Activated CD4-positive, alpha-beta T cell treated with anti-CD3 and anti-CD28 coated beads for 36 hours (primary cell): Measurements from ENCODE around the gene SLC25A17. TPM values are rescaled to one million over a fixed set of nuclear protein-coding genes. Genes with fewer than 3 reads are reported as not detected.
"Not testable (repeated sequence)": the region's sequence is repeated elsewhere in the genome, so short reads cannot be mapped to it uniquely, and the experiment has no call there.

ENCODE experiments used
- ATAC-seq: fragments of 200-7000 bp; cut with Tn5 transposase; one replicate; pipeline ENCODE4 v1.10.0; 2021; ENCODE audit warnings: mild to moderate bottlenecking, moderate library complexity
- CTCF ChIA-PET: fragments of 350-600 bp; sonication (Branson Sonifier 250); formaldehyde crosslinking; loops from one replicate; lab custom pipeline; 2021; ENCODE audit warnings: antibody characterized with exemption; lab: Charles Lee
- POLR2A ChIA-PET: fragments of 350-600 bp; sonication (Branson Sonifier 250); formaldehyde crosslinking; loops from one replicate; lab custom pipeline; 2021; ENCODE audit warnings: antibody characterized with exemption, inconsistent platforms; lab: Charles Lee
- DNase-seq: peaks from one replicate; pipeline ENCODE4 v3.0.0-alpha.2; 2020
- H3K27ac Mint-ChIP-seq: one replicate; pipeline ENCODE4 v1.8.0; 2021; ENCODE audit warnings: mixed read lengths
- H3K27me3 Mint-ChIP-seq: one replicate; pipeline ENCODE4 v1.8.0; 2021; ENCODE audit warnings: mixed read lengths
- H3K36me3 Mint-ChIP-seq: one replicate; pipeline ENCODE4 v1.8.0; 2021; ENCODE audit warnings: low read depth, mixed read lengths
- H3K4me1 Mint-ChIP-seq: one replicate; pipeline ENCODE4 v1.8.0; 2021; ENCODE audit warnings: mixed read lengths
- H3K4me3 Mint-ChIP-seq: one replicate; pipeline ENCODE4 v1.8.0; 2021; ENCODE audit warnings: mild to moderate bottlenecking, moderate library complexity, mixed read lengths
- H3K9me3 Mint-ChIP-seq: one replicate; pipeline ENCODE4 v1.8.0; 2021; ENCODE audit warnings: low read depth, mixed read lengths
- intact Hi-C, 2 experiments: fragments of 100-400 bp; cut with DNase I in 1 of 2; cut with micrococcal nuclease in 1 of 2; formaldehyde crosslinking; loops; one replicate each; pipeline versions ENCODE4 v1.14.2 to v1.15.1; 2022 to 2024; cut with DNase I, micrococcal nuclease
- total RNA-seq, 2 experiments: library from RNA; stranded (reverse); gene quantifications; one replicate each; pipeline ENCODE4 v1.2.3, GENCODE V29; 2021

Gene SLC25A17
- total RNA-seq, 2 experiments from 2014 or later, result 23.3 to 29.7 TPM

DNA sequence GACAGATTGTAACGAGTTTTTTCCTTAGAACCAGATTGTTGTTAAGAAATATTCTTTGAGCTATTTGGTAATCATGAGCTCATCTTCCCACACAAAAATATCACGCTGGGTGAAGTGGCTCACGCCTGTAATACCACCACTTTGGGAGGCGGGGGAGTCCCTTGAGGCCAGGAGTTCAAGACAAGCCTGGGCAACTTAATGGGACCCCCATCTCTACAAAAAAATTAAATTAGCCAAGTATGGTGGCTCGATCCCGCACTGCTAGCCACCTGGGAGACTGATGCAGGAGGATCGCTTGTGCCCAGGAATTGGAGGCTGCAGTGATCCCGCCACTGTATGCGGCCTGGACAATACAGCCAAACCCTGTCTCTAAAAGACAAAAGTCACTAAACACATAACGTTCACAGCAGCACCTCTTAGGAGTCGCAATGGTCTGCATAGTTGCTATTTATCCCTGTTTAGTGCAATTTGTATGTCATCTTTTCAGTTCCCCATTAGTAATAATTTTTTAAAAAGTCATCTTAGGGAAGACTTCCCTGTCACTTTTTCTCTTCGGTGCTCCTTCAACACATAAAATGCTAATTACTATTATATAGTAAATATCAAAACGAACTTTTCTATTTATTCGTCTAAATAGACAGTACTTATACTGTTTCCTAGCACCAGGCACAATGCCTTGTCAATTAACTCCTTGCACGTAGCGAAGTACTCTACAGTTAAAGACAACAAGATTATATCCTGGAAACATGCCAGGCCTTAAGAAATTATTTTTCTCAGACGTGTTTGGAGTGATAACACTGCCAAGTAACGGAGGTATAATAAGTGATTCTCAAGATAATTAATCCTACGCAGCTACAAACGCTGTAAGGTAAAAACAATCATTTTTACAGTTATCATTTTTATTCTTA, 36.2 kb upstream of the SLC25A17 start:
- intact Hi-C loops, result loop anchor here in 1 of 2 experiments (5.0 kb wide), 4 partner anchors 42 to 612 kb away; partner anchors contain the start of genes ACO2, EP300, PHF5A and TOB2

GRCh38 chr22:40853961-40854360, 34.8 kb upstream of the SLC25A17 start:
- H3K4me1 Mint-ChIP-seq, result peaks cover 58% of the 10 kb centered on the region

More for the DNA sequence above, 36.2 kb upstream of the SLC25A17 start:
- no peaks in the 10 kb centered on the region for H3K9me3 Mint-ChIP-seq
- H3K36me3 Mint-ChIP-seq, result peaks cover 28% of the 10 kb centered on the region
- POLR2A ChIA-PET, result interaction anchor here (0.6 to 0.7 kb wide), 3 partner anchors 251 to 731 kb away, joined by 3 to 5 read pairs (median 3); partner anchors contain the start of gene PHF5A
- H3K27ac Mint-ChIP-seq, result peak overlapping the region; percentile 79
- CTCF ChIA-PET, result interaction anchor here (0.7 to 2.2 kb wide), 6 partner anchors 12 to 172 kb away, joined by 3 to 11 read pairs (median 3); no protein-coding TSS in a partner anchor
- no peaks in the 10 kb centered on the region for H3K27me3 Mint-ChIP-seq
- DNase-seq (peak; percentile 37), ATAC-seq (no peak)
- peak overlapping the region; percentile 97 for H3K4me3 Mint-ChIP-seq
- peaks cover 59% of the 10 kb centered on the region for H3K4me1 Mint-ChIP-seq

GRCh38 chr22:40853333-40853732, 34.2 kb upstream of the SLC25A17 start:
- intact Hi-C loops, result no loop called here
- Mint-ChIP-seq H3K27ac (peak overlapping the region; percentile 39), H3K36me3 (peaks cover 34% of the 10 kb centered on the region), H3K27me3 (no peaks in the 10 kb centered on the region), H3K4me3 (peak overlapping the region; percentile 97), H3K9me3 (no peaks in the 10 kb centered on the region), H3K4me1 (peaks cover 53% of the 10 kb centered on the region)
- CTCF ChIA-PET, result interaction anchor here (0.6 to 1.2 kb wide), 4 partner anchors 12 to 652 kb away, joined by 3 to 7 read pairs (median 4); no protein-coding TSS in a partner anchor
- ATAC-seq (no peak), DNase-seq (no peak)
- POLR2A ChIA-PET, result interaction anchor here (0.7 to 0.9 kb wide), 2 partner anchors 23 to 46 kb away, joined by 3 to 4 read pairs; no protein-coding TSS in a partner anchor

More at GRCh38 chr22:40853961-40854360, 34.8 kb upstream of the SLC25A17 start:
- Mint-ChIP-seq H3K36me3 (peaks cover 34% of the 10 kb centered on the region), H3K27me3 (no peaks in the 10 kb centered on the region), H3K4me3 (peak overlapping the region; percentile 97), H3K9me3 (no peaks in the 10 kb centered on the region), H3K27ac (peak overlapping the region; percentile 57)
- intact Hi-C loops, result no loop called here
- DNase-seq (no peak), ATAC-seq (no peak)
- ChIA-PET CTCF (interaction anchor here (0.6 to 1.3 kb wide), 6 partner anchors 19 to 651 kb away, joined by 3 to 5 read pairs (median 4); no protein-coding TSS in a partner anchor), POLR2A (interaction anchor here (0.9 kb wide), 1 partner anchor 45 kb away, joined by 4 read pairs; no protein-coding TSS in a partner anchor)

DNA sequence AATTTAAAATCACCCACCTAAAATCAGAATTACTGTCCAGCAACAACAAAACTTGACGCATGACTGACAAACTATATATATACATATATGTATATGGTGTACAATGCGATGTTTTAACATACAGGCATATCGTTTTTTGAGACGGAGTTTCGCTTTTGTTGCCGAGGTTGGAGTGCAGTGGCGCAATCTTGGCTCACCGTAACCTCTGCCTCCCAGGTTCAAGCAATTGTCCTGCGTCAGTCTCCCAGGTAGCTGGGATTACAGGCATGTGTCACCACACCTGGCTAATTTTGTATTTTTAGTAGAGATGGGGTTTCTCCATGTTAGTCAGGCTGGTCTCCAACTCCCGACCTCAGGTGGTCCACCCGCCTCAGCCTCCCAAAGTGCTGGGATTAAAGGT, 26.7 kb upstream of the SLC25A17 start:
- CTCF ChIA-PET, result interaction anchor here (1.0 kb wide), 1 partner anchor 11 kb away, joined by 4 read pairs; the partner anchor contains the start of gene XPNPEP3
- H3K4me3 Mint-ChIP-seq, H3K27ac Mint-ChIP-seq, DNase-seq, intact Hi-C loops, ATAC-seq, H3K27me3 Mint-ChIP-seq, POLR2A ChIA-PET, H3K9me3 Mint-ChIP-seq: not testable (repeated sequence)
- H3K36me3 Mint-ChIP-seq, result peaks cover 51% of the 10 kb centered on the region
- peaks cover 22% of the 10 kb centered on the region for H3K4me1 Mint-ChIP-seq

GRCh38 chr22:40844951-40845350, 25.8 kb upstream of the SLC25A17 start:
- H3K9me3 Mint-ChIP-seq, result no peaks in the 10 kb centered on the region
- H3K4me3 Mint-ChIP-seq, result no peak overlapping the region
- intact Hi-C loops, result no loop called here
- peaks cover 16% of the 10 kb centered on the region for H3K4me1 Mint-ChIP-seq
- no peak for ATAC-seq
- CTCF ChIA-PET, result no interaction called here
- no peaks in the 10 kb centered on the region for H3K27me3 Mint-ChIP-seq
- DNase-seq, result no peak
- H3K27ac Mint-ChIP-seq, result no peak overlapping the region
- peaks cover 53% of the 10 kb centered on the region for H3K36me3 Mint-ChIP-seq
- POLR2A ChIA-PET, result no interaction called here

DNA sequence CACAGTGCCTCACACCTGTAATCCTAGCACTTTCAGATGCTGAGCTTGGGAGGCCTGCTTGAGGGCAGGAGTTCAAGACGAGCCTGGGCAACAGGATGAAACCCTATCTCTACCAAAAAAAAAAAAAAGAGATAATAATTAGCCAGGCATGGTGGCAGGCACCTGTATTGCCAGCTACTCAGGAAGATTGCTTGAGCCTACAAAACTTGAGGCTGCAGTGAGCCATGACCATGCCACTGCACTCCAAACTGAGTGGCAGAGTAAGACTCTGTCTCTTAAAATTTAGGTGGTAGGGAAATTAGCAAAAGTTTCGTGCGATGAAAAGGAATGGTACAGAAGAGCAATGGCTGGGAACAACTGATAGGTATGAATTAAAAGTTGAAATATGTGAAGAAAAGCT, 19.3 kb upstream of the SLC25A17 start:
- CTCF ChIA-PET, result interaction anchor here (0.7 to 1.6 kb wide), 3 partner anchors 28 to 399 kb away, joined by 3 read pairs; no protein-coding TSS in a partner anchor
- Mint-ChIP-seq H3K4me3 (no peak overlapping the region), H3K27ac (no peak overlapping the region), H3K36me3 (peaks cover 51% of the 10 kb centered on the region), H3K4me1 (peaks cover 19% of the 10 kb centered on the region), H3K9me3 (no peaks in the 10 kb centered on the region), H3K27me3 (no peaks in the 10 kb centered on the region)
- DNase-seq, result no peak
- POLR2A ChIA-PET, result no interaction called here
- no peak for ATAC-seq
- intact Hi-C loops, result no loop called here

DNA sequence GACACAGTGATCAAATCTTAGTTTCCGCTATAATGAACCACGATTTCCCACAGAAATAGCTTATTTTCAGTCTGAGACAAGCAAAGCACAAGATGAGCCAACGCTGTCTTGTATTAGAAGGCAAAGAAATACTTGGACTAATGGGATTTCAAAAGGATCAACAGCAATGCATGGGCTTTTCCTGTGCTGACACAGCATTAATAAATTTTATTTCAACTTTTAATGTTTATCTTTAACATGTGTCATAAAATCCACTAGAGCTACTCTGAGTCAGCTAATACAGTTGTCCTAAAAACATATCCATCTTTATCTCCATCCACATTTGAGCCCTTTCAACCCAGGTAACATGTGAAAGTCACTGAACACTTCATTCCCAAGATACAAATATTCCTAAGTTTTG, 15.5 kb upstream of the SLC25A17 start:
- ATAC-seq (no peak), DNase-seq (no peak)
- peaks cover 47% of the 10 kb centered on the region for H3K36me3 Mint-ChIP-seq
- peaks cover 7% of the 10 kb centered on the region for H3K4me1 Mint-ChIP-seq
- H3K27me3 Mint-ChIP-seq, result no peaks in the 10 kb centered on the region
- no peaks in the 10 kb centered on the region for H3K9me3 Mint-ChIP-seq
- ChIA-PET POLR2A (interaction anchor here (0.6 kb wide), 1 partner anchor 88 kb away, joined by 3 read pairs; no protein-coding TSS in a partner anchor), CTCF (interaction anchor here (0.6 to 1.7 kb wide), 3 partner anchors 20 to 308 kb away, joined by 3 to 5 read pairs (median 3); no protein-coding TSS in a partner anchor)
- H3K4me3 Mint-ChIP-seq, result no peak overlapping the region
- intact Hi-C loops, result no loop called here
- peak overlapping the region; percentile 11 for H3K27ac Mint-ChIP-seq

- Mint-ChIP-seq H3K9me3 (no peaks in the 10 kb centered on the region), H3K27me3 (no peaks in the 10 kb centered on the region), H3K4me1 (no peaks in the 10 kb centered on the region), H3K4me3 (no peak overlapping the region), H3K36me3 (peaks cover 39% of the 10 kb centered on the region), H3K27ac (no peak overlapping the region)
- ATAC-seq (no peak), DNase-seq (no peak)
- intact Hi-C loops, result no loop called here
- ChIA-PET CTCF (no interaction called here), POLR2A (no interaction called here)
Measured at GRCh38 chr22:40829131-40829530, 10.0 kb upstream of the SLC25A17 start.

DNA sequence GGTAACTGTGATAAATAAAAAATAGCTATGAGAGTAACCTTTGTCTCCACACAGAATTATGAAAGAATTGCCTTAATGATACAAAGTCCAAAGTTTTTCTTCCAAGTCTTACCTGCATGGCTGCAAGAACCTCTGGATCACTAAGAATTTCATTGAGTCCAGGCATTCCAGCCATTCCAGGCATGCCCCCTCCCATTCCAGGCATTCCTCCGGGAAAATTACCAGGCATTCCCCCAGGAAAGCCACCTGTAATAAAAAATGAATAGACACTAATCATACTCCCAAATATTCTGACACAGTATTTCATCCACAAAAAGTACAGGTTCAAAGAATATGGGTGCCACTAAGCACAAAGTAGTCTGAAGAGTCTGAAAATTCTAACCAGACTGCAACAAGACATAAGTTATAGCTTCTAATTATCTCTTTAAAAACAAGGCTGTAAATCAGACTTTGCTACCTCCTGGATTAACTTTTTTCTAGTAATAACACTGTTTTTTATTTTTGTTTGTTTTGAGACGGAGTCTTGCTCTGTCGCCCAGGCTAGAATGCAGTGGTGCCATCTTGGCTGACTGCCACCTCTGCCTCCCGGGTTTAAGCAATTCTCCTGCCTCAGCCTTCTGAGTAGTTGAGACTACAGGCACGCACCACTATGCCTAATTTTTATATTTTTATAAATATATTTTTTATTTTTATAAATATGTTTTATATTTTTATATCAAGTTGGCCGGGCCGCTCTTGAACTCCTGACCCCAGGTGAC, 8.0 kb upstream of the SLC25A17 start:
- POLR2A ChIA-PET, result no interaction called here
- Mint-ChIP-seq H3K9me3 (no peaks in the 10 kb centered on the region), H3K4me3 (no peak overlapping the region), H3K36me3 (peaks cover 36% of the 10 kb centered on the region), H3K4me1 (no peaks in the 10 kb centered on the region), H3K27ac (no peak overlapping the region), H3K27me3 (no peaks in the 10 kb centered on the region)
- intact Hi-C loops, result no loop called here
- DNase-seq, result no peak
- no peak for ATAC-seq
- CTCF ChIA-PET, result interaction anchor here (0.7 to 0.9 kb wide), 2 partner anchors 32 to 72 kb away, joined by 3 read pairs; no protein-coding TSS in a partner anchor

GRCh38 chr22:40826292-40826691, 7.1 kb upstream of the SLC25A17 start:
- peaks cover 34% of the 10 kb centered on the region for H3K36me3 Mint-ChIP-seq
- ATAC-seq, H3K27me3 Mint-ChIP-seq, H3K27ac Mint-ChIP-seq, H3K4me3 Mint-ChIP-seq, POLR2A ChIA-PET, DNase-seq, intact Hi-C loops, H3K9me3 Mint-ChIP-seq, H3K4me1 Mint-ChIP-seq: not testable (repeated sequence)
- CTCF ChIA-PET, result interaction anchor here (0.7 to 0.9 kb wide), 2 partner anchors 33 to 73 kb away, joined by 3 read pairs; no protein-coding TSS in a partner anchor
